GM12892 (cell line): ENCODE results near the gene SMIM38.
A peak's percentile ranks its signal among the peaks of the same experiment; 100 is the strongest.

Experiments used
- DNase-seq: peaks from one replicate; pipeline ENCODE4 v3.0.0; 2011; ENCODE audit not compliant: insufficient read length
- FAIRE-seq: peaks from 2 replicates; lab custom pipeline; 2011; peaks lifted over from hg19 to GRCh38; lab: Jason Lieb, UNC
- POLR2A ChIP-seq: IDR thresholded peaks from 2 replicates; pipeline ENCODE4 v1.6.1; 2011; ENCODE audit warnings: low read depth, low read length, control low read depth
- POLR2AphosphoS5 ChIP-seq: IDR thresholded peaks from 2 replicates; pipeline ENCODE4 v1.6.1; 2011; ENCODE audit warnings: low read depth, low read length, control low read depth
- TAF1 ChIP-seq: IDR thresholded peaks from 2 replicates; pipeline ENCODE4 v1.6.1; 2011; ENCODE audit warnings: low read depth, mild to moderate bottlenecking, control low read depth, low read length, borderline replicate concordance

Gene SMIM38

DNA sequence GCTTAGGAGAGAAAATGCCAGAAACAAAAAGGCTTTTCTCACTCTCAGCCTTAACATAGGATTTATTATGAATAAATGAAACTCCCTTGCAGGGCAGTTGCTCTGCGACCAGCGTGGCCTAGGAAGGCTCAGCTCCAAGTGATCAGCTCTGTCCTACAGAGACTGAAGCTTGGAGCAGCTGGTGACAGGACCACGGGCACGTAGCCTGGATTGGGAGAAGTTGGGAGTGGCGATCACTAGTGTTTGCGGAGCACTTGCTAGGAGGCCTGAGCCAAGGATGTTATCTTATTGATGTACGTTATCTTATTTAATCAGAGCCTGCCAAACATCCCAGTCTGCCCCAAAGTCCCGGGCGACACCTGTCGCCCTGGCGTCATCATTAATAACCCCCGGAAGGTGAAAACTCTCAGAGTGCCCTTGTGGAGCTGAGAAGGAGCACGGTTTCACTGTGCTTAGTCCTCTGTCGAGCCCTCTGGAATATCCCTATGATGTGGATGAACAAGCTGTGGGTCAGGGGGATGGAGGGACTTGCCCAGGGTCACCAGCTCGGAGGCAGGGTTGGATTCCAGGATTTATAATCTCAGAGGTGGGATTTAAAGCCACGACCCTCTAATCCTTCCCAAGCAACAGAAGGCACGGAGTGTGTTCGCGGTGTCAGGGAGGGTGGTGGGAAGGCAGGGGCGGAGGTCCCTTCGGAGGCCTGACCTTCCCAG lies 40.8 kb upstream of the SMIM38 start:
- TF ChIP-seq POLR2A: no peak
- TF ChIP-seq POLR2AphosphoS5: no peak
- TF ChIP-seq TAF1: no peak
- DNase-seq (no peak), FAIRE-seq (no peak)

DNA sequence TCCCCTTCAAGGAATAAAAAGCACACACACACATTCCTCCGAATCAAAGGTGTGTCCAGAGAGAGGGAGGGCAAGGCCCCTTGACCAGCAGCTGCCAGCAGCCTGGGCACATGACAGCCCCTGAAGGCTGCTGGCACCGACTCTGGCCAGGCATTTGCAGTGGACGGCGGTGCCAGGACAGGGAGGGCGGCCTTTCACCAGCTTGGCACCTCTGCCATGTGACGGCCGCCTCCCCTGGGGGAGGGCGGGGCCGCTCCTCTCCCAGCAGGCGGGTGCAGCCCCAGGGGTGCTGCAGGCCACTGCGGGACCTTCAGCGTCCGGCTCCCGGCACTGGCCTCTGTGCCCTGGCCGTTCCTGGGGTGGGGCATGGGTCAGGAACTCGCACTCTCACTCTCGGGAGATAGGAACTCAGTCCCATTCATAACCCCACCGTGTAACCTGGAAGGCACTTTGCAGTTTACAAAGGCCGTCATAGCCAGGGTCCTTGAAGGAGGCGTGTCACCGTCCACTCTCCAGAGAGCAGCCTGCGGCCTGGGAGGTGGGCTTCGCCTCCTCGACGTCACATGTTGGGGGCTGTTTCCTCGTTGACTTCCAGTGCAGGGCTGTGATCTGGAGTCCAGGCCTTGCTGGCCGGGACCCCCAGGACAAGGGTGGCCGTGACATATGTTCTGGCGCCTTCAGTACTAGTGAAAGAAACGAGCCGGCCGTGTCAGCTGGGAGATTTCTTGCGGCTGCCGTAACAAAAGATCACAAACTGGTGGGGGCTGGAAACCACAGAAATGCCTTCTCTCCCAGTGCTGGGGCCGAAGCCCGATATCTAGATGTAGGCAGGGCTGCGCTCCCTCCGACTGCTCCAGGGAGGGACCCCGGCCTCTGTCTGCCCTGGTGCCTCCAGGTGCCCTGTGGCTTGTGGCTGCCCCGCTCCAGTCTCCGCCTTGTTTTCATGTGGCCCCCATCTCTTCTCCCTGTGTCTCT lies 39.9 kb upstream of the SMIM38 start:
- no peak for FAIRE-seq
- TF ChIP-seq TAF1 (no peak), POLR2A (no peak), POLR2AphosphoS5 (no peak)
- DNase-seq: no peak

DNA sequence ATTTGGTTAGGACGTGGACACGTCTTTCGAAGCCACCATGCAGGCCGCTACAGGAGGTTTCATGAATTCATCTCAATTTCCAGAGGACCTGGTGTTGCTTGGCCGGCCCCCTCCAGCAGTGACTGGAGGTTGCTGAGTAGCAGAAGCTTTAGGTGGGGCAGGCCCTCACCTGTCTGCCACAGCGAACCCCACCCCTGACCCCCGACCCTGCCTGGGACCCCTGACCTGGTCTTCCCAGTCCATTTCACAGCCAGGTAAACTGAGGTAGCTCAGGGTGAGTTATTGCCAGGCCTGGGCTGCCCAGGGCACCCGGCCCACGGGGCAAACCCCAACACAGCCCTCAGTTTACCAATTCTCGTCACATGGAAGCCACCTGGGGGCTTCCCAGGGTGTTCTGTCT lies 39.1 kb upstream of the SMIM38 start:
- DNase-seq: no peak
- TF ChIP-seq TAF1 (no peak), POLR2AphosphoS5 (no peak), POLR2A (no peak)
- FAIRE-seq: no peak

DNA sequence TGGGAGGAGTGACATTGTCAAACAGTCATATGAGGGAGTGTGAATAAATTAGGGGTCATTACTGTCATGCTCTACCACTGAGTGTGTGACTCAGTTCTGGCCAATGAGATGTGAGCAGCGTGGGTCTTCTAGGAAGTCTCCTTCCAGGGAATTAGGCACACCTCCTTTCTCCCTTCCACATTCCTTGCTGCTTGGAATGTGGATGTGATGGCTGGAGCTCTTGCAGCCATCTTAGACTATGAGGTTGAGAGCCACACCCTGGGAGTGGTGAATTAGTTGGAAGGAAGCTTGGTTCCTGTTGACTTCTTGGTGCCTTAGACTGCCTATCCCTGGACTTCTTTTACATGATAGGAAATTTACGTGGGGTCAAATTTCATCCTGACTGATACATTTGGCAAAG lies 36.5 kb upstream of the SMIM38 start:
- FAIRE-seq (no peak), DNase-seq (no peak)
- TF ChIP-seq POLR2AphosphoS5 (no peak), TAF1 (no peak), POLR2A (no peak)

DNA sequence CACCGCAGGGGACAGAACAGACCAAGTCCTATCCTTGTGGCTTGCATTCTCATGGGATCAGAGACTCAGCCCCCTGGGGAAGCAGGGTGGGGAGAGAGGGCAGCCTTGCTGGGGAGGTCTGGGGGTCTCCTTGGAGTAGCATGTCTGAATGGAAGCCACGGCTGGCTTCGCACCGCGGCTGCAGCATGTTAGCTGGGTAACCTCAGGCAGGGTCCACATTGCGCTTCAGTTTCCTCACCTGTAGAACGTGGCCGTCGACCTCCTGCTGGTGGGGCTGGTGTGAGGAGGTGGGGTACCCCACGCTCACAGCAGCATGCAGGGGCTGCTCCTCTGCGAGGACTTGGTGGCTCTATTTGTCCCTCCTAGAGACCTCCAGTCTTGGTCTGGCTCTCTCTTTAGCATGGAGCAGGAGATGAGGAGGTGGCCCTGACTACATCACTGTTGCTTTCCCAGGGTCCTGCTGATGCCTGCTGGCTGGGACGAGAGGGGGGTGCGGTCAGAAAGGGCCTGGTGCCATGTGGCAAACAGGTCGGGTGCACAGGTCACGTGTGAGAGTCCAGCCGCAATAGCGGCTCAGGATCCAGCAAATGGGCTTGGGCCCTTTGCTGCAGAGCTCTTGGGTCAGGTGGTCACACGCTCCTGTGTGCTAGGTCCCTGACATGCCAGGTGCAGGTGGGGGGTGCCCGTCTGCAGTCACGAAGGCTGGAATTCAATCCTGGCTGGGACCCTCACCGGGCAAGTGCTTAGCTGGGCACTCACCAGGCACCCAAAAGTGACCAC lies 35.4 kb upstream of the SMIM38 start:
- DNase-seq (no peak), FAIRE-seq (no peak)
- no peak for TF ChIP-seq POLR2A
- no peak for TF ChIP-seq POLR2AphosphoS5
- no peak for TF ChIP-seq TAF1

GRCh38 chr11:69121021-69121420 lies 34.7 kb upstream of the SMIM38 start:
- DNase-seq (no peak), FAIRE-seq (peak; percentile 50)
- TF ChIP-seq POLR2AphosphoS5 (no peak), TAF1 (no peak)

DNA sequence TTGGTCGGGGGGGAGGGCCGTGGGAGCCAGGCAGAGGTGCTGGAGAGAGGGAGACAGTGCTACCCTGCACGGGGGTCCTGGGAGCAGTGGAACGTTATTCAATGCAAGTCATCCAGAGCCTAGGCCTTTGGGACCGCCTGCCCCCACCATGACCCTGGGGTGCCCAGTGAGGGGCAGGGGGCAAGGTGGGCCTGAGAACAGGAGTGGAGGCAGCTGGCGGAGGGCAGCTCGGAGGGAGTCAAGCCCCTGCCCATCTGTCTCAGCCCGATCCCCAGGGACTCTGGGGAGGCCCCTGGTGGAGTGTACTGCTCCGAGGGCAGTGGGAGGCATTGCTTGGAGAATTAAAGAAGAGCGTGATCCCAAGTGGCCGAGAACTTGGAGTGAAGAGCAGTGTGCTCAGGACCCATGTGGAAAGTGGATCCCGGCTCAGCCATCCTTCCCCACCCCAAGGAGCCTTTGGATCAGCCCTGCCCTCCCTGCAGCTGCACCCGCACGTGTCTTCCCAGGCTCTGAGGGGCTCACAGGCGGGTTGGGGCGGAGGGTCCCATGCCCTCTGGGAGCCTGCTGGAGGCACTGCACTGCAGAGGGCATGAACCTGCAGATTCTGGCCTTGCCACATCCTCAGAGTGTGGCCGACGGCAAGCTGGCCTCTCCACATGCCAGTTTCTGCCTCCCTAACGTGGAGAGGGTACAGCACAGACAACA lies 34.0 kb upstream of the SMIM38 start:
- no peak for DNase-seq
- no peak for TF ChIP-seq TAF1
- TF ChIP-seq POLR2A: no peak
- TF ChIP-seq POLR2AphosphoS5: no peak
- no peak for FAIRE-seq

- FAIRE-seq (no peak), DNase-seq (no peak)
- TF ChIP-seq TAF1: no peak
- TF ChIP-seq POLR2A: no peak
- no peak for TF ChIP-seq POLR2AphosphoS5
These were observed 33.5 kb upstream of the SMIM38 start for GRCh38 chr11:69122326-69122629.

DNA sequence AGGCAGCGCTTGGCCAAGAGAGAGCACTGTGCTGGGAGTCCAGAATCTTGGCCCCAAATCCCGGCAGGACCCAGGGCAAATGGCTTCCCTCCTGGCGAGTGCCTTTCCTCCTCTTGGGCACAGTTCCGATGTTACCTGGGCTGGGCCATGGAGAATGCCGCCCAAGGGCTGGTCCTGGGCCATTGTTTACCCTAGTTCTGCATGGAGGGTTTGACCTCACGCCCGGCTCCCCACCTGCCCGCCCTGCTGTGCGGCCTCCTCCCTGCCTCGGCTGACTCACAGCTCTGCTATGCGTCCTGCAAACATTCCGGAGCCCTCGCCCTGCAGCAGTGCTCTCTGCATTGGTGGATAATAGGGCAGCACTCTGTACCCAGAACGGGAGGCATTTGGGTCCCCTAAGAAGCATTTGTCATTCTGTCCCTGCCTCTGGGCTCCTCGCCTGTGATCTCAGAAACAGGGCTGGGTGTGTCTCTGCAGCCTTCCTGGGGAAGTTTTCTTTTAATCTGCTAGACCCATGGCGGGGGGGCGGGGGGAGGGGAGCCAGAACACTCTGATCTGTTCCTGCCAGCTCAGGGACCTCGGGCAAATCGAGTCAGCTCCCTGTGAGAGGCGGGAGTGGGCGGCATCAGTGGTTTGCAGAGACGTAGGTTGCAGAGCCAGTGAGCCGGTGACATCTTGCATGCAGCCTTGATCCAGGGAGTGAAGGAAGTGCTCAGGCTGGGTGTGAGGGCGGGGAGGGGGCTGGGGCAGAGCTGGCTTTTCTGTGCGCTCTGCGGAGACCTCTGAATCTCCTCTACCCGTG lies 32.9 kb upstream of the SMIM38 start:
- peak; percentile 78 for FAIRE-seq
- TF ChIP-seq TAF1: no peak
- TF ChIP-seq POLR2A: no peak
- DNase-seq: peak; percentile 56
